Liver (tissue), 3 donors: ENCODE data around the gene SCN1B.

ENCODE experiments used
- CTCF ChIP-seq: fragments of 150-350 bp; IDR thresholded peaks from 2 replicates; pipeline ENCODE4 v1.5.1; 2017; ENCODE audit warnings: improper control_type of control experiment, low read depth, low read length; ENCODE audit not compliant: missing input control
- TAF1 ChIP-seq: conservative IDR thresholded peaks from 2 replicates; pipeline ENCODE4 v1.6.1; 2016; ENCODE audit warnings: antibody characterized with exemption, mild to moderate bottlenecking
- ZBTB33 ChIP-seq: IDR thresholded peaks from 2 replicates; pipeline ENCODE4 v1.6.1; 2016; ENCODE audit warnings: antibody characterized with exemption
- donor health status: healthy.
- donor health status: healthy.

GRCh38 chr19:34999498-35000337 is 30.6 kb upstream of the SCN1B start, which contains the start of gene GRAMD1A:
- TF ChIP-seq CTCF (no peak), ZBTB33 (no peak), TAF1 (no peak)
